ENCODE results near the gene ABLIM1. TPM values are rescaled to one million over a fixed set of nuclear protein-coding genes. Genes with fewer than 3 reads are reported as not detected.

The ABLIM1 gene
- polyA plus RNA-seq, 3 donors = 0.33 to 0.91 (median 0.57) TPM

DNA sequence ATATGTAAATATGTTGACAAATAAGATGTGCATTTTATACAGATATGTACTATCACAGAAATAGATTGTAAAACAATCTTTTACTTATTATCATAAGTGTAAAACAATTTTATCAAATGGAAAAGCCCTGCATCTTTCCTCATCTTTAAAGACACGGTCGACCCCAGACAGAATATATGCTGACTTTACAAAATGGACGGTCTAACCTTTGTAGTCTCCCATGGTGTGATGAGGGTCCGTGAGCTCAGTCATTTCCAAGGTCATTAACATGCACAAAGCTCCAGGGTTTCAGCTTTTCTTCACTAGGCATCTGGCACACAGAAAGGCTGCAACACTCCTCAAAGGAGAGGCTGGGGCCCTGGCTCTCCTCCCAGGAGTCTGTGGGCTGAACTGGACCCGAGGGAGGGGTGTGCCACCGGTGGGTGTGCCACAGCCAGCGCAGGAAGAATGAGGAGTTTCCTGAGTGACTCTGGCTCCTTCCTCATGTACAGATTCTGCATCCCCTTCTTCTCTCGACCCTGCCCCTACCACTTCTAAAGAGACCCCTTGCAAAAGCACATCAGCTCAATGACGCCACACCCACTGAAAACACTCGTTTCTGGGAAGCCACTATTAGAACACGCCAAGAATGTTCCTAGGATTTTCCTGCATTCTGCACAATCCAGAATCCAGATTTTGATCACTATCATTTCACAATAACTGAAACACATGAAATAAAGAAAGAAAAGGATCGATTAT lies 26.2 kb upstream of the ABLIM1 start:
- 30% methylated on average over 7 of the region's 12 CpGs for WGBS (ENCODE audit: insufficient coverage)
- H3K9me3 ChIP-seq (replicated peaks in 1 of 2; ENCODE audit: control insufficient read depth in 1 of 2, insufficient read depth in 1 of 2, low read length in 2 of 2) = no peaks in the 10 kb centered on the region
- intact Hi-C loops (cut with micrococcal nuclease) = no loop called here
- no peak overlapping the region for H3K9ac ChIP-seq (ENCODE audit: insufficient read depth, low read length, poor library complexity, severe bottlenecking)
- no peak overlapping the region for H3K4me3 ChIP-seq (replicated peaks in 1 of 3; ENCODE audit: low read depth in 2 of 3, low read length in 3 of 3)
- H3K36me3 Mint-ChIP-seq = no peaks in the 10 kb centered on the region
- no peaks in the 10 kb centered on the region for H3K36me3 ChIP-seq (replicated peaks in 1 of 2; ENCODE audit: control insufficient read depth in 1 of 2, insufficient read depth in 2 of 2, low read length in 2 of 2)
- H3K4me3 Mint-ChIP-seq = peak overlapping the region in 1 of 2 donors; percentile 4
- no peak overlapping the region for H3K27ac ChIP-seq (ENCODE audit: low read depth in 1 of 2, low read length in 2 of 2)
- H3K27ac Mint-ChIP-seq = peak overlapping the region in 1 of 7 donors; percentile 50
- H4K20me1 ChIP-seq (ENCODE audit: insufficient read depth, low read length) = no peaks in the 10 kb centered on the region
- H3K4me1 ChIP-seq (ENCODE audit: control insufficient read depth in 1 of 2, insufficient read depth in 2 of 2, low read length in 2 of 2) = peaks cover 0 to 6% of the 10 kb centered on the region in 2 donors
- peaks cover 0 to 2% (median 1%) of the 10 kb centered on the region in 3 donors for H3K27me3 Mint-ChIP-seq (ENCODE audit: low read depth in 3 of 3)
- peaks cover 14% of the 10 kb centered on the region for H3K4me1 Mint-ChIP-seq
- H2AFZ ChIP-seq (ENCODE audit: insufficient read depth, low read depth, low read length, poor library complexity, severe bottlenecking) = peak overlapping the region; percentile 27
- H3K79me2 ChIP-seq (ENCODE audit: insufficient read depth, low read length) = no peaks in the 10 kb centered on the region
- H3K4me2 ChIP-seq (replicated peaks; ENCODE audit: extremely low read depth, low read length, poor library complexity, severe bottlenecking) = no peak overlapping the region
- no peaks in the 10 kb centered on the region for H3K27me3 ChIP-seq (ENCODE audit: control insufficient read depth in 2 of 2, insufficient read depth in 2 of 2, low read length in 2 of 2)
- no peaks in the 10 kb centered on the region for H3K9me3 Mint-ChIP-seq
- TF ChIP-seq, protein P1, sequence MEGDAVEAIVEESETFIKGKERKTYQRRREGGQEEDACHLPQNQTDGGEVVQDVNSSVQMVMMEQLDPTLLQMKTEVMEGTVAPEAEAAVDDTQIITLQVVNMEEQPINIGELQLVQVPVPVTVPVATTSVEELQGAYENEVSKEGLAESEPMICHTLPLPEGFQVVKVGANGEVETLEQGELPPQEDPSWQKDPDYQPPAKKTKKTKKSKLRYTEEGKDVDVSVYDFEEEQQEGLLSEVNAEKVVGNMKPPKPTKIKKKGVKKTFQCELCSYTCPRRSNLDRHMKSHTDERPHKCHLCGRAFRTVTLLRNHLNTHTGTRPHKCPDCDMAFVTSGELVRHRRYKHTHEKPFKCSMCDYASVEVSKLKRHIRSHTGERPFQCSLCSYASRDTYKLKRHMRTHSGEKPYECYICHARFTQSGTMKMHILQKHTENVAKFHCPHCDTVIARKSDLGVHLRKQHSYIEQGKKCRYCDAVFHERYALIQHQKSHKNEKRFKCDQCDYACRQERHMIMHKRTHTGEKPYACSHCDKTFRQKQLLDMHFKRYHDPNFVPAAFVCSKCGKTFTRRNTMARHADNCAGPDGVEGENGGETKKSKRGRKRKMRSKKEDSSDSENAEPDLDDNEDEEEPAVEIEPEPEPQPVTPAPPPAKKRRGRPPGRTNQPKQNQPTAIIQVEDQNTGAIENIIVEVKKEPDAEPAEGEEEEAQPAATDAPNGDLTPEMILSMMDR (IDR thresholded peaks at IDR 0.05) = no peak
- DNase-seq = no peak

DNA sequence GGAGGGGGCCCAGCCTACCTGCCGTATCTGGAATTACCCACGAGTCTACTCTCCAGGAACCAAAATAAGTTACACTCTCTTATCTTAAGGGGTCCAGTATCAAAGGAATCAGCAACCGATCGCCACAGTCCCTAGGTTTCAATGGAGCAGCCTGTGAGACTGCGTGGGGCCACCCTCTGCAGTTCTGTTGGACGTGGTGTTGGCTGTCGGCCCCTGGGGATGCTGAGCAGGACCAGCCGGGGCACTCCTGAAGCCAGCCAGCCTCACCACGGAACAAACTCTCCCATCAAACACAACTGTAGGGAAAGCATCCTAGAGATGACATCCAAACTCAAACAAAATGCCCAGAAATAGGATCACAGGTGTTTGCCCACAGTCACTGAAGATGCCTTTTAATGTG lies 25.5 kb upstream of the ABLIM1 start:
- 92% methylated on average over 7 of the region's 9 CpGs for WGBS (ENCODE audit: insufficient coverage)
- H3K4me3 ChIP-seq (replicated peaks in 1 of 3; ENCODE audit: low read depth in 2 of 3, low read length in 3 of 3) = no peak overlapping the region
- no peak for DNase-seq

More for the DNA sequence above, 25.5 kb upstream of the ABLIM1 start:
- Mint-ChIP-seq H3K9me3 (no peaks in the 10 kb centered on the region), H3K27me3 (ENCODE audit: low read depth in 3 of 3) (peaks cover 0 to 2% (median 1%) of the 10 kb centered on the region in 3 donors), H3K4me3 (no peak overlapping the region), H3K4me1 (peaks cover 18% of the 10 kb centered on the region), H3K36me3 (no peaks in the 10 kb centered on the region), H3K27ac (no peak overlapping the region)
- TF ChIP-seq, protein P1 (IDR thresholded peaks at IDR 0.05) = no peak
- Histone ChIP-seq H3K27me3 (ENCODE audit: control insufficient read depth in 2 of 2, insufficient read depth in 2 of 2, low read length in 2 of 2) (no peaks in the 10 kb centered on the region), H3K79me2 (ENCODE audit: insufficient read depth, low read length) (no peaks in the 10 kb centered on the region), H4K20me1 (ENCODE audit: insufficient read depth, low read length) (no peaks in the 10 kb centered on the region), H3K4me2 (replicated peaks; ENCODE audit: extremely low read depth, low read length, poor library complexity, severe bottlenecking) (no peak overlapping the region), H3K27ac (ENCODE audit: low read depth in 1 of 2, low read length in 2 of 2) (no peak overlapping the region), H2AFZ (ENCODE audit: insufficient read depth, low read depth, low read length, poor library complexity, severe bottlenecking) (no peak overlapping the region), H3K9ac (ENCODE audit: insufficient read depth, low read length, poor library complexity, severe bottlenecking) (no peak overlapping the region), H3K36me3 (replicated peaks in 1 of 2; ENCODE audit: control insufficient read depth in 1 of 2, insufficient read depth in 2 of 2, low read length in 2 of 2) (no peaks in the 10 kb centered on the region), H3K4me1 (ENCODE audit: control insufficient read depth in 1 of 2, insufficient read depth in 2 of 2, low read length in 2 of 2) (peaks cover 0 to 6% of the 10 kb centered on the region in 2 donors), H3K9me3 (replicated peaks in 1 of 2; ENCODE audit: control insufficient read depth in 1 of 2, insufficient read depth in 1 of 2, low read length in 2 of 2) (no peaks in the 10 kb centered on the region)
- intact Hi-C loops (cut with micrococcal nuclease) = no loop called here

Measured in CD14-positive monocyte (primary cell).